Upper lobe of left lung (tissue), 4 donors: ENCODE measurements around the gene CBR4.

Experiments used
- CTCF ChIP-seq, 6 experiments: fragments of 450-650 bp in 4 of 6; fragments of 200-600 bp in 2 of 6; sonication (generic) in 2 of 6; IDR thresholded peaks; one replicate each; pipeline ENCODE4 v1.5.1; 2016 to 2019; ENCODE audit warnings: antibody characterized with exemption in 6 of 6
- POLR2AphosphoS5 ChIP-seq, 2 donors: sonication (generic); formaldehyde crosslinking; IDR thresholded peaks; one replicate each; pipeline ENCODE4 v1.5.1; 2017; ENCODE audit warnings: antibody characterized with exemption in 2 of 2

GRCh38 chr4:169000315-169000714 is 9.7 kb downstream of the CBR4 start:
- TF ChIP-seq CTCF (IDR thresholded peaks at IDR 0.05) (no peak), POLR2AphosphoS5 (IDR thresholded peaks at IDR 0.05) (no peak)
